ENCODE results near the gene PATJ.

DNA sequence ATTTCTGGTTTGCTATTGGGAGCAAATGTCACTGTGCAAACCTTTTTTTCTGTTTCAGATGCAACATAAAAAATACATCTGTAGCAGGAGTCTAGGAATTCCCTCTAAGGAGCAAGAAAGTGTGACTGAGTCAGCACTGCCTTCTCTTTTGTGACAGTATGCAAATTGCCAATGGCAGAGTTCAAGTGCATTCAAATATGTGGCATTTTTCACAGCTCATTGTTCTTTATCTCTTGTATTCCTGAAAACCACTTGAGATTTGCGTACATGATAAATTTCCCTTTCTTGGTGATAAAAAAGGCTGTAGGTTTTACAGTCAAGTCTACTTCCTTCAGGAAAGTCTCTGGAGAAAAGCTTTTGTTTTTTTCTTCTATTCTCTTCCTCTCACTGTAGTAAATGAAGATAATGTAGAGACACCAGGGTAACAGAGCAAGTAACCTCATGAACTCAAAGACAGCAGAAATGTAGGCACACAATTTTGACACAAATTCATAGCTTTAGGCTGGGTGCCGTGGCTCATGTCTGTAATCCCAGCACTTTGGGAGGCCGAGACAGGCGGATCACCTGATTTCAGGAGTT is 322.6 kb downstream of the PATJ start:
- TF ChIP-seq CTCF (IDR thresholded peaks at IDR 0.05; ENCODE audit: poor library complexity, severe bottlenecking) (no peak), EZH2 (IDR thresholded peaks at IDR 0.05; ENCODE audit: borderline replicate concordance, insufficient read depth, low read length, poor library complexity, severe bottlenecking) (no peak), MXI1 (conservative IDR thresholded peaks at IDR 0.05; ENCODE audit: poor library complexity, severe bottlenecking) (no peak)

Measured in neural cell (in vitro differentiated cells).